Measurements from ENCODE around the gene PARP2.
"Not testable (repeated sequence)": the region's sequence is repeated elsewhere in the genome, so short reads cannot be mapped to it uniquely, and the experiment has no call there.

GRCh38 chr14:20341032-20341431 is 2.4 kb upstream of the PARP2 start:
- TF ChIP-seq YY1 (IDR thresholded peaks at IDR 0.05; ENCODE audit: insufficient read depth, insufficient read length); ZNF274 (IDR thresholded peaks at IDR 0.05; ENCODE audit: low read depth, low read length); SUZ12 (IDR thresholded peaks at IDR 0.05; ENCODE audit: extremely low read depth, insufficient read depth, insufficient read length): not testable (repeated sequence)

All from NT2/D1 (cell line).